ENCODE results near the gene SNRPA.
A peak's percentile ranks its signal among the peaks of the same experiment; 100 is the strongest.
"Not testable (repeated sequence)": the region's sequence is repeated elsewhere in the genome, so short reads cannot be mapped to it uniquely, and the experiment has no call there.

Gene SNRPA

GRCh38 chr19:40775632-40776022 is 24.6 kb downstream of the SNRPA start:
- no peak overlapping the region for H3K27ac Mint-ChIP-seq
- H3K36me3 Mint-ChIP-seq (ENCODE audit: low read depth): peaks cover 16% of the 10 kb centered on the region
- H3K27me3 Mint-ChIP-seq: no peaks in the 10 kb centered on the region
- H3K4me3 Mint-ChIP-seq: no peak overlapping the region
- H3K9me3 Mint-ChIP-seq: no peaks in the 10 kb centered on the region
- peaks cover 60% of the 10 kb centered on the region for H3K4me1 Mint-ChIP-seq (ENCODE audit: low read depth)

DNA sequence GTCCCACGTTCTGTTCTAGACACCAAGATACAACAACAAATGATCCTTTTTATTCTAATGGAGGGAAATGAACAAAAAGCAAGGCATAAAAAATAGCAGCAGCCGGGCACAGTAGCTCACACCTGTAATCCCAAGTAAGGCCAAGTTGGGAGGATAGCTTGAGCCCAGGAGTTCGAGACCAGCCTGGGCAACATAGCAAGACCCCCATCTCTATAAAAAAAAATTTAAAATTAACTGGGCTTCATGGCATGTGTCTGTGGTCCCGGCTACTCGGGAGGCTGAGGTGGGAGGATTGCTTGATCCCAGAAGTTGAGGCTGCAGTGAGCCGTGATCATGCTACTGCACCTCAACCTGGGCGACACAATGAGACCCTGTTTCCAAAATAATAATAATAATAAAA is 25.4 kb downstream of the SNRPA start:
- Mint-ChIP-seq H3K9me3 (no peaks in the 10 kb centered on the region), H3K27ac (no peak overlapping the region), H3K4me1 (ENCODE audit: low read depth) (peaks cover 62% of the 10 kb centered on the region), H3K4me3 (no peak overlapping the region), H3K36me3 (ENCODE audit: low read depth) (peaks cover 16% of the 10 kb centered on the region), H3K27me3 (no peaks in the 10 kb centered on the region)

DNA sequence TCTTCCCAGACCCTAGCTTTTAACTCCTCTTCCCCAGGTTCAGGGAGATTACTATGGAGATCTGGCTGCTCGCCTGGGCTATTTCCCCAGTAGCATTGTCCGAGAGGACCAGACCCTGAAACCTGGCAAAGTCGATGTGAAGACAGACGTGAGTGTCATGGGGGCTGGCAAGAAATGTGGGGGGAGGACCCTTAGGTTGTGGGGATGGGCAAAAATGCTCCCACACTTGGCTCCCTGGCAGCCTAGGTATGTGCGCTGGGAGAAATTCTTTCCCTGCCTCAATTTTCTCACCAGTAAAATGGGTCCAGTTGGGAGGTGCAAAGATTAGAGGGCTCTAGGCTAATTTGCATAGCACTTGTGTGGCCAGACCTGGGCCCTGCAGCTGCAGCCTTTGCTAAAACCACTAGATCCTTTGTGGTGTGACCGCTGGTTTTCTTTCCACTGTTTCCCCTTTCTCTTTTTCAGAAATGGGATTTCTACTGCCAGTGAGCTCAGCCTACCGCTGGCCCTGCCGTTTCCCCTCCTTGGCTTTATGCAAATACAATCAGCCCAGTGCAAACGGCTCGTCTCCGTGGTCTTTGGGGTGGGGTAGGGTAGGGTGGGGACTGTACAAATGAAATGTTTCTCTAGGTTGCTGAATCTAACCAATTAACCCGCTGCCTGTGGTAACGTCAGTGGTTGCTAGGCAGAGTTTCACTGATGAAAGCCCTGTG is 26.1 kb downstream of the SNRPA start:
- peaks cover 64% of the 10 kb centered on the region for H3K4me1 Mint-ChIP-seq (ENCODE audit: low read depth)
- H3K27ac Mint-ChIP-seq: peak overlapping the region; percentile 98
- peak overlapping the region; percentile 93 for H3K4me3 Mint-ChIP-seq
- H3K27me3 Mint-ChIP-seq: no peaks in the 10 kb centered on the region
- no peaks in the 10 kb centered on the region for H3K9me3 Mint-ChIP-seq
- H3K36me3 Mint-ChIP-seq (ENCODE audit: low read depth): peaks cover 21% of the 10 kb centered on the region

- H3K9me3 Mint-ChIP-seq: no peaks in the 10 kb centered on the region
Observed at GRCh38 chr19:40777645-40777936, 26.6 kb downstream of the SNRPA start.

GRCh38 chr19:40777937-40778705 is 27.1 kb downstream of the SNRPA start, which contains the start of gene RAB4B:
TSS of gene RAB4B (plus strand) at chr19:40778247. CDS start at chr19:40778376, 129 bp downstream.
- Mint-ChIP-seq H3K4me3 (peak within 1 kb of the TSS; percentile 93), H3K36me3 (ENCODE audit: low read depth) (peaks cover 25% of the 10 kb centered on the region), H3K4me1 (ENCODE audit: low read depth) (peaks cover 67% of the 10 kb centered on the region), H3K27ac (peak within 1 kb of the TSS; percentile 98), H3K27me3 (no peaks in the 10 kb centered on the region), H3K9me3 (no peaks in the 10 kb centered on the region)

More at GRCh38 chr19:40777645-40777936, 26.6 kb downstream of the SNRPA start:
- H3K36me3 Mint-ChIP-seq (ENCODE audit: low read depth): peaks cover 24% of the 10 kb centered on the region
- peak overlapping the region; percentile 98 for H3K27ac Mint-ChIP-seq
- H3K4me3 Mint-ChIP-seq: peak overlapping the region; percentile 93
- H3K4me1 Mint-ChIP-seq (ENCODE audit: low read depth): peaks cover 67% of the 10 kb centered on the region
- no peaks in the 10 kb centered on the region for H3K27me3 Mint-ChIP-seq

DNA sequence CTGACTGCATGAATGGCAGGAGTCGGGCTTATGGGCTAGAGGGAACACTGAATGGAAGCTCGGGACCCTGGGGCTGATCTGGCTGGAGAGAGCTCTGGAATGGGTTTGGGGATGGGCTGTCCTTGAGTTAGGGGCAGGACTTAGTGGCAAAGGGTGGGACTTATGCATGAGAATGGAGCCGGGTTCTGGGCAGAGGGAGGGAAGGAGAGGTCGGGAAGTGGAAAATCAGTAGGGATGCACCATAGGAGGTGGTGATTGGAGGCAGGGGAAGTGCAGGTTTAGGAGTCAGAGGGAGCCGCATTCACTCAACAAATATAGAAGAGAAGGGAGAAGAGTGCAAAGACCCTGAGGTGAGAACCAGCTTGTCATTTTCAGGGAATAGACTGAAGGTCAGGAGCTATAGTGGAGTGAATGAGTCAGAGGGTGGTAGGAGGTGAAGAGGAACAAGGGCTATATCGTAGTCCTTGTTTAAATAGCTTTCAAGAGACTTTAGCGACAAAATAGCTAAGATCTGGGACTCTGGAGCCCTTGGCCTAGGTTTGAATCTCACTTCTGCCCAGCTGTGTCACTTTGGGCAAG is 27.8 kb downstream of the SNRPA start:
- Mint-ChIP-seq H3K4me3 (peak overlapping the region; percentile 93), H3K9me3 (no peaks in the 10 kb centered on the region), H3K4me1 (ENCODE audit: low read depth) (peaks cover 66% of the 10 kb centered on the region), H3K27me3 (no peaks in the 10 kb centered on the region), H3K36me3 (ENCODE audit: low read depth) (peaks cover 29% of the 10 kb centered on the region), H3K27ac (peak overlapping the region; percentile 98)

DNA sequence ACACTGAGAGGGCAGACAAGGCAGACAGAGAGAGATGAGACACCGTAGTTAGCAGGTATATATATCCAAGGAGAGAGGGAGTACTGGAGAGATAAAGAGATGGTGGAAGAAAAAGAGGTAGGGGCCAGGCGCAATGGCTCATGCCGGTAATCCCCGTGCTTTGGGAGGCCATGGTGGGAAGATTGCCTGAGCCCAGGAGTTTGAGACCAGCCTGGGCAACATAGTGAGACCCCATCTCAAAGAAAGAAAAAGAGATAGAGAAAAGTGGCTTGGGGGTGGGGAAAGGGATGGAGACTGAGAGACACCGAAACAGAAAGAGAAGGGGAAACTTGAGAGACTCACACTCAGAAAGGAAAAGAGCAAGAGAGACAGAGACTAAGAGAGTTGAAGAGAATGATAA is 29.6 kb downstream of the SNRPA start:
- H3K27me3 Mint-ChIP-seq: no peaks in the 10 kb centered on the region
- peak overlapping the region; percentile 93 for H3K4me3 Mint-ChIP-seq
- peaks cover 55% of the 10 kb centered on the region for H3K4me1 Mint-ChIP-seq (ENCODE audit: low read depth)
- H3K36me3 Mint-ChIP-seq (ENCODE audit: low read depth): peaks cover 29% of the 10 kb centered on the region
- H3K27ac Mint-ChIP-seq: peak overlapping the region; percentile 98
- H3K9me3 Mint-ChIP-seq: no peaks in the 10 kb centered on the region

DNA sequence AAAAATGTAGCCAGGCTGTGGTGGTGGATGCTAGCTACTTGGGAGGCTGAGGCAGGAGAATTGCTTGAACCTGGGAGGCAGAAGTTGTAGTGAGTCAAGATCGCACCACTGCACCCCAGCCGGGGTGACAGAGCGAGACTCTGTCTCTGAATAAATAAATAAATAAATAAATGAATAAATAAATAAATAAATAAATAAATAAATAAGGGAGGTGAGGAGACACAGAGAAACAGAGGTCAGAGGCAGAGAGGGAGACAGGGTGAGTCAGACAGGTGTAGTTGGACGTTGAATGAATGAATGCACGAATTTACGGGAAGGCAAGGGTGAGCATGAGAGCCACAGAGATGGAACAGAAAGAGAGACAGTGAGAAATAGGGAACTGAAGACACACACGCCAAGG is 30.1 kb downstream of the SNRPA start:
- peaks cover 29% of the 10 kb centered on the region for H3K36me3 Mint-ChIP-seq (ENCODE audit: low read depth)
- H3K27ac Mint-ChIP-seq: no peak overlapping the region
- H3K27me3 Mint-ChIP-seq: no peaks in the 10 kb centered on the region

DNA sequence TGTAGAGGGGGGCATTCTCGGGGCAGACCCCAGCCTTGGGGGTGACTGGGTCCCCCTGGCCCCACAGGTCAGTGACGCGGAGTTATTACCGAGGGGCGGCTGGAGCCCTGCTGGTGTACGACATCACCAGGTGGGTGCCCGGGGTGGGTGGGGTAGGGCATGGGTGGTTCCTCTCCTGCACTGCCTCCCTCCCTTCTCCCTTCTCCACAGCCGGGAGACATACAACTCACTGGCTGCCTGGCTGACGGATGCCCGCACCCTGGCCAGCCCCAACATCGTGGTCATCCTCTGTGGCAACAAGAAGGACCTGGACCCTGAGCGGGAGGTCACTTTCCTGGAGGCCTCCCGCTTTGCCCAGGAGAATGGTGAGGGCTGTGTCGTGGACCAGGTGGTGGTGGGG is 32.7 kb downstream of the SNRPA start:
- H3K4me3 Mint-ChIP-seq: no peak overlapping the region
- H3K9me3 Mint-ChIP-seq: no peaks in the 10 kb centered on the region
- no peak overlapping the region for H3K27ac Mint-ChIP-seq
- H3K4me1 Mint-ChIP-seq (ENCODE audit: low read depth): peaks cover 36% of the 10 kb centered on the region
- no peaks in the 10 kb centered on the region for H3K27me3 Mint-ChIP-seq
- peaks cover 29% of the 10 kb centered on the region for H3K36me3 Mint-ChIP-seq (ENCODE audit: low read depth)

More for the DNA sequence above, 30.1 kb downstream of the SNRPA start:
- Mint-ChIP-seq H3K4me3 (no peak overlapping the region), H3K4me1 (ENCODE audit: low read depth) (peaks cover 51% of the 10 kb centered on the region), H3K9me3 (no peaks in the 10 kb centered on the region)

GRCh38 chr19:40784146-40784545 is 33.1 kb downstream of the SNRPA start:
- H3K27ac Mint-ChIP-seq, H3K9me3 Mint-ChIP-seq, H3K4me3 Mint-ChIP-seq, H3K27me3 Mint-ChIP-seq: not testable (repeated sequence)
- peaks cover 32% of the 10 kb centered on the region for H3K4me1 Mint-ChIP-seq (ENCODE audit: low read depth)
- peaks cover 29% of the 10 kb centered on the region for H3K36me3 Mint-ChIP-seq (ENCODE audit: low read depth)

DNA sequence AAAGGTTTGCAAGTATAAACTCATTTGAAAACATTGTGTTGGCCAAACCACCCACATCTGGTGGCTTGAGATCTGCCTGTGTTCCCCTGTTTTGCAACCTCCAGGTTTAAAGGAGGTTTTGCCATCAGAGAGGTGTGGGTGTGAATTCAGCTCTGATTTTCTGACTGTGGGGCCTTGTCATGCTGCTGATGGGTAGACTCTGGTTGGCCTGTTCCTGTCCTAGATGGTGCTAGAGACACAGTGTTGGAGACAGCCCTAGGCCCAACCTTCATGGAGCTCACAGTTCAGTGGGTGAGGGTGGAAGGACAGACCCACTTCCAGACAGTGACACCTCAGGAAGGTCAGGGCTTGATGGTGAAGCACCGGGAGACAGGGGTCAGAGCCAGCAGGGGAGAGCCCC is 34.5 kb downstream of the SNRPA start:
- Mint-ChIP-seq H3K27ac (peak overlapping the region; percentile 49), H3K4me3 (no peak overlapping the region), H3K4me1 (ENCODE audit: low read depth) (peaks cover 25% of the 10 kb centered on the region), H3K27me3 (no peaks in the 10 kb centered on the region), H3K9me3 (no peaks in the 10 kb centered on the region), H3K36me3 (ENCODE audit: low read depth) (peaks cover 27% of the 10 kb centered on the region)

DNA sequence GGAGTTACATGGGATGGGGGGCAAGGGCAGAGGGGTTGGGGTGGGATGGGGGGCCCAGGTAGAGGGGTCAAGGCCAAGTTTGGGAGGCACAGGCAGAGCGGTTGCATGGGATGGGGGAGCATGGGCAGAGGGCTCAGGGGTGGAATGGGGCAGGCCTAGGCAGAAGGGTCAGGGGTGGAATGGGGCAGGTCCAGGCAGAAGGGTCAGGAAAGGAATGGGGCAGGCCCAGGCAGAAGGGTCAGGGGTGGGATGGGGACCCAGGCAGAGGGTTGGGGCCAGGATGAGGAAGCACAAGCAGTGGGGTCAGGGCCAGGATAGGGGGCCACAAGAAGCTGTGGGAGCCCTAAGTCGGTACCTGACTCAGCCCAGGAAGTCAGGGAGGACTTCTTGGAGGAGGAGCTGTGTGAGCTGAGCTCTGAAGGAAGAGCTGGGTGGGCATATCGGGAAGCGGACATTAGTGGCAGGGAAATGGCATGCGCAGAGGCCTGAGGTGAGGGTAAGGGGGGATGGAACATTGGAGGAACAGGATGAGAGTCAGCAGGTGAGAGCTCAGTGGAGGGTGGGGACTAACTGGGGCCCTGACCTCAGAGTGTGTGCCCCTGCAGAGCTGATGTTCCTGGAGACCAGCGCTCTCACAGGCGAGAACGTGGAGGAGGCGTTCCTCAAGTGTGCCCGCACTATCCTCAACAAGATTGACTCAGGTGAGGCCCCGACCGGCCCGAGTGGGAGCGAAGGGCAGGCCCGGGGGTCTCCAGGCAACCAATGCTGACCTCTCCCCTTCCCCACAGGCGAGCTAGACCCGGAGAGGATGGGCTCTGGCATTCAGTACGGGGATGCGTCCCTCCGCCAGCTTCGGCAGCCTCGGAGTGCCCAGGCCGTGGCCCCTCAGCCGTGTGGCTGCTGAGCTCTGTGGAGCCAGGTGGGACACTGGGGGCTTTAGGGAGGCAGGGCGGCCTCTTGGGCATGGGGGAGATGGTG is 35.3 kb downstream of the SNRPA start:
- H3K27me3 Mint-ChIP-seq: no peaks in the 10 kb centered on the region
- H3K4me3 Mint-ChIP-seq: no peak overlapping the region
- H3K36me3 Mint-ChIP-seq (ENCODE audit: low read depth): peaks cover 23% of the 10 kb centered on the region
- H3K27ac Mint-ChIP-seq: no peak overlapping the region
- H3K9me3 Mint-ChIP-seq: no peaks in the 10 kb centered on the region
- peaks cover 22% of the 10 kb centered on the region for H3K4me1 Mint-ChIP-seq (ENCODE audit: low read depth)

DNA sequence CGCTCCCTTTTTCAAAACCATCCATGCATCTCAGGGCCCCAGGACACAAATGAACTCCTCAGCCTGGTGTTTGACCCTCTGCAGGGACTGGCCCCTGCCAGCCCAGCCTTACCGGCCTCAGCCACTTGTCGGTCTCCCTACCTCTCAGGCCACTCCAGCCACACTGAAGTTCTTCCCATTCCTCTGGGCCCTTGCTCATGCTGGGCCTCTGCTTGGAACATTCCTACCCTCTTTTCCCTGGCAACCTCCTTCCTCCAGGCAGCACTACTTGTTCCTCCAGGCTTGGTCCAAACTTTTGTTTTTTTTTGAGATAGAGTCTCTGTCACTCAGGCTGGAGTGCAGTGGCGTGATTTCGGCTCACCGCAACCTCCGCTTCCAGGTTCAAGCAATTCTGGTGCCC is 40.3 kb downstream of the SNRPA start:
- Mint-ChIP-seq H3K4me1 (ENCODE audit: low read depth) (peaks cover 32% of the 10 kb centered on the region), H3K9me3 (no peaks in the 10 kb centered on the region), H3K4me3 (no peak overlapping the region), H3K27me3 (no peaks in the 10 kb centered on the region), H3K27ac (peak overlapping the region; percentile 94), H3K36me3 (ENCODE audit: low read depth) (peaks cover 12% of the 10 kb centered on the region)

GRCh38 chr19:40791996-40792395 is 41.0 kb downstream of the SNRPA start:
- Mint-ChIP-seq H3K27me3 (no peaks in the 10 kb centered on the region), H3K27ac (peak overlapping the region; percentile 94), H3K4me1 (ENCODE audit: low read depth) (peaks cover 32% of the 10 kb centered on the region), H3K36me3 (ENCODE audit: low read depth) (peaks cover 12% of the 10 kb centered on the region), H3K4me3 (peak overlapping the region; percentile 31), H3K9me3 (no peaks in the 10 kb centered on the region)
